Endothelial cell of umbilical vein (primary cell): ENCODE data around the gene RABEP1. TPM values are rescaled to one million over a fixed set of nuclear protein-coding genes. Genes with fewer than 3 reads are reported as not detected.

Experiments
- BruUV-seq: library from RNA; stranded (reverse); fragments of 400-500 nt; replicated peaks from 2 replicates; lab custom pipeline; 2021; lab: Mats Ljungman, UMichigan
- CTCF ChIA-PET: fragments of 300-600, 350-600 bp; sonication (Branson Sonifier 250); formaldehyde crosslinking; loops from one replicate; lab custom pipeline; 2021; ENCODE audit warnings: antibody characterized with exemption, inconsistent platforms; lab: Charles Lee
- POLR2A ChIA-PET: fragments of 300-600, 350-600 bp; sonication (Branson Sonifier 250); formaldehyde crosslinking; loops from one replicate; lab custom pipeline; 2021; ENCODE audit warnings: antibody characterized with exemption, inconsistent platforms; lab: Charles Lee
- DNase-seq: peaks from one replicate; pipeline ENCODE4 v3.0.0-alpha.2; 2011; ENCODE audit warnings: low read depth, low spot score
- FAIRE-seq: peaks from 2 replicates; lab custom pipeline; 2011; peaks lifted over from hg19 to GRCh38; lab: Jason Lieb, UNC
- H2AFZ ChIP-seq: 2 replicates; pipeline ENCODE4 v1.6.0; 2012; ENCODE audit warnings: low read depth, low read length, control low read depth, inconsistent platforms
- H3K27ac ChIP-seq: 2 replicates; pipeline ENCODE4 v1.5.1; 2011; ENCODE audit warnings: low read depth, mild to moderate bottlenecking, control low read depth, low read length, moderate library complexity; ENCODE audit not compliant: insufficient read depth
- H3K27me3 ChIP-seq, 2 experiments: 2 replicates each; pipeline versions ENCODE4 v1.6.0 to v1.6.1; 2011; ENCODE audit warnings: low read length in 2 of 2, mixed read lengths in 1 of 2; ENCODE audit not compliant: control insufficient read depth in 2 of 2, insufficient read depth in 2 of 2
- H3K36me3 ChIP-seq, 2 experiments: 2 replicates in 1 of 2; 3 replicates in 1 of 2; pipeline ENCODE4 v1.5.1; 2011; ENCODE audit warnings: low read length in 2 of 2, mild to moderate bottlenecking in 1 of 2, moderate library complexity in 1 of 2; ENCODE audit not compliant: control insufficient read depth in 2 of 2, insufficient read depth in 2 of 2; ENCODE audit errors: extremely low read depth in 1 of 2
- H3K4me1 ChIP-seq: 3 replicates; pipeline ENCODE4 v1.5.1; 2011; ENCODE audit warnings: mild to moderate bottlenecking, low read length; ENCODE audit not compliant: control insufficient read depth, insufficient read depth; ENCODE audit errors: extremely low read depth
- H3K4me2 ChIP-seq: 2 replicates; pipeline ENCODE4 v1.6.1; 2011; ENCODE audit warnings: low read length, control low read depth, mixed read lengths; ENCODE audit not compliant: insufficient read depth
- H3K4me3 ChIP-seq, 3 experiments: fragments of 200-600 bp in 1 of 3; sonication (generic), shearing (Covaris generic) in 1 of 3; replicated peaks in 1 of 3; 2 replicates each; pipeline ENCODE4 v1.5.1; 2011 to 2016; ENCODE audit warnings: control low read depth in 3 of 3, low read length in 3 of 3, mild to moderate bottlenecking in 2 of 3, inconsistent platforms in 1 of 3, low read depth in 1 of 3, moderate library complexity in 1 of 3; ENCODE audit not compliant: insufficient read depth in 1 of 3
- H3K79me2 ChIP-seq: 2 replicates; pipeline ENCODE4 v1.6.0; 2012; ENCODE audit warnings: low read length, inconsistent platforms; ENCODE audit not compliant: control insufficient read depth, insufficient read depth
- H3K9ac ChIP-seq: replicated peaks from 2 replicates; pipeline ENCODE3; 2011; ENCODE audit warnings: low read length, control low read depth; ENCODE audit not compliant: insufficient read depth; ENCODE audit errors: extremely low read depth
- H3K9me1 ChIP-seq: replicated peaks from 3 replicates; pipeline ENCODE4 v1.6.0; 2011; ENCODE audit warnings: mild to moderate bottlenecking, low read length; ENCODE audit not compliant: control insufficient read depth, insufficient read depth; ENCODE audit errors: extremely low read depth
- H3K9me3 ChIP-seq: replicated peaks from 2 replicates; pipeline ENCODE4 v1.5.1; 2012; ENCODE audit warnings: low read length, inconsistent platforms; ENCODE audit not compliant: control insufficient read depth, insufficient read depth
- H4K20me1 ChIP-seq: replicated peaks from 2 replicates; pipeline ENCODE3; 2011; ENCODE audit warnings: mild to moderate bottlenecking, low read length; ENCODE audit not compliant: control insufficient read depth, insufficient read depth; ENCODE audit errors: extremely low read depth
- FOS ChIP-seq: IDR thresholded peaks from 2 replicates; pipeline ENCODE4 v1.6.1; 2011; ENCODE audit warnings: mild to moderate bottlenecking, low read length, moderate library complexity, borderline replicate concordance; ENCODE audit not compliant: insufficient read depth
- GATA2 ChIP-seq: IDR thresholded peaks from 2 replicates; pipeline ENCODE4 v1.7.0; 2011; ENCODE audit warnings: low read depth, mild to moderate bottlenecking, moderate library complexity, mixed read lengths, low read length; ENCODE audit not compliant: insufficient read length, insufficient read depth
- JUN ChIP-seq: IDR thresholded peaks from 2 replicates; pipeline ENCODE4 v1.6.1; 2011; ENCODE audit warnings: borderline replicate concordance, low read depth; ENCODE audit not compliant: insufficient read length, insufficient read depth
- MYC ChIP-seq: IDR thresholded peaks from one replicate; pipeline ENCODE4 v1.6.1; 2011; ENCODE audit warnings: mild to moderate bottlenecking, low read depth, low read length
- POLR2A ChIP-seq: IDR thresholded peaks from 2 replicates; pipeline ENCODE4 v1.6.1; 2012; ENCODE audit warnings: low read depth, mild to moderate bottlenecking, control low read depth, low read length
- POLR2AphosphoS5 ChIP-seq: IDR thresholded peaks from 2 replicates; pipeline ENCODE4 v1.6.1; 2012; ENCODE audit warnings: low read depth, mild to moderate bottlenecking, control low read depth, low read length, moderate library complexity; ENCODE audit not compliant: insufficient read depth
- dilution Hi-C: fragments of 300-500 bp; cut with MboI; formaldehyde crosslinking; loops from one replicate; pipeline ENCODE4 v1.15.0; 2019; ENCODE audit warnings: low sequenced_read_pairs; ENCODE audit not compliant: extremely low pct_ligation_motif_present
- intact Hi-C: fragments of 100-400 bp; cut with micrococcal nuclease; formaldehyde crosslinking; loops from one replicate; pipeline ENCODE4 v1.10.0; 2022
- polyA plus RNA-seq, 4 experiments: library from polyadenylated mRNA; depleted of rRNA in 3 of 4; stranded (reverse) in 3 of 4; unstranded in 1 of 4; fragments of >200 nt; gene quantifications; 2 replicates each; pipeline versions ENCODE4 v1.2.1 to v1.2.3, GENCODE V29; 2011 to 2012; ENCODE audit warnings: missing spikeins in 1 of 4
- total RNA-seq: library from RNA; stranded (reverse); gene quantifications from 2 replicates; pipeline ENCODE4 v1.2.3, GENCODE V29; 2021
- TF ChIP-seq, protein P1 (sequence below): IDR thresholded peaks from 2 replicates; pipeline ENCODE4 v1.6.1; 2011; ENCODE audit not compliant: insufficient read depth, insufficient read length
- TF ChIP-seq, protein P2 (sequence below), 2 donors: IDR thresholded peaks; 1 replicate in 1 of 2; 2 replicates in 1 of 2; pipeline ENCODE4 v1.5.1; 2011; ENCODE audit warnings: low read length in 2 of 2, mild to moderate bottlenecking in 2 of 2, moderate library complexity in 2 of 2, control low read depth in 1 of 2, inconsistent platforms in 1 of 2, low read depth in 1 of 2; ENCODE audit not compliant: insufficient read depth in 1 of 2; ENCODE audit errors: extremely low read depth in 1 of 2

Gene RABEP1
- total and polyA plus RNA-seq, 2 donors (not counting 3 experiments of a cell fraction or from before 2014, with no cell fraction given), result 10.1 to 54.8 TPM

DNA sequence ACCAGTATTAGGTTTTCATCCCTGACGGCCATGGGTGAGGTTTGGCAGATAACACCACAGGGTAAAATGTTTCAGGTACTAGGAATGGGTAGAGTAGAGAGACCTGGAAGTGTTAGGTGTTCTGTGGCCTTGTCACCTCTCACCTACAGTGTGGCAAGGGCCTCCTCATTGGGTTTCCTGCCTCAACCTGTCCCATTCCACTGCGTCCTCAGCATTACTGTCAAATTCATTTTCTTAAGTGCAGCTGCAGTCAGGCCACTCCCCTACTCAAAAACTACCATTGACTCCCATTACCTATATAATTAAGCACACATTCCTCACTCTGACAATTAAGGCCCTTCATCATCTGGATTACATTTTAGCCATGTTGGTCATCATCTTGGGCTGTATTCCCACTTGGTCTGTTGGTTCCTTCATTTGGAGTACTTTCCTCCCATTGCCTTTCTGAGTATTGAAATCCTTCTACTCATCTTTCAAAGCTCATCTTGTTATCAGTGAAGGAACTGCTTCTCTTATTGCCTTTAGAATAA, 72.9 kb downstream of the RABEP1 start:
- Histone ChIP-seq H3K9ac (no peak overlapping the region), H3K27ac (no peak overlapping the region), H3K4me2 (no peak overlapping the region), H2AFZ (no peak overlapping the region), H3K36me3 (peaks cover 1 to 17% of the 10 kb centered on the region in 2 experiments), H3K4me3 (no peak overlapping the region), H3K4me1 (no peaks in the 10 kb centered on the region), H3K9me1 (no peaks in the 10 kb centered on the region), H3K79me2 (no peaks in the 10 kb centered on the region), H3K27me3 (no peaks in the 10 kb centered on the region), H4K20me1 (no peaks in the 10 kb centered on the region), H3K9me3 (no peaks in the 10 kb centered on the region)
- DNase-seq (no peak), FAIRE-seq (no peak)
- dilution Hi-C loops (no loop called here), intact Hi-C loops (no loop called here)
- no peak for TF ChIP-seq JUN
- TF ChIP-seq, protein P1, sequence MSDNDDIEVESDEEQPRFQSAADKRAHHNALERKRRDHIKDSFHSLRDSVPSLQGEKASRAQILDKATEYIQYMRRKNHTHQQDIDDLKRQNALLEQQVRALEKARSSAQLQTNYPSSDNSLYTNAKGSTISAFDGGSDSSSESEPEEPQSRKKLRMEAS, result no peak
- TF ChIP-seq, protein P2, sequence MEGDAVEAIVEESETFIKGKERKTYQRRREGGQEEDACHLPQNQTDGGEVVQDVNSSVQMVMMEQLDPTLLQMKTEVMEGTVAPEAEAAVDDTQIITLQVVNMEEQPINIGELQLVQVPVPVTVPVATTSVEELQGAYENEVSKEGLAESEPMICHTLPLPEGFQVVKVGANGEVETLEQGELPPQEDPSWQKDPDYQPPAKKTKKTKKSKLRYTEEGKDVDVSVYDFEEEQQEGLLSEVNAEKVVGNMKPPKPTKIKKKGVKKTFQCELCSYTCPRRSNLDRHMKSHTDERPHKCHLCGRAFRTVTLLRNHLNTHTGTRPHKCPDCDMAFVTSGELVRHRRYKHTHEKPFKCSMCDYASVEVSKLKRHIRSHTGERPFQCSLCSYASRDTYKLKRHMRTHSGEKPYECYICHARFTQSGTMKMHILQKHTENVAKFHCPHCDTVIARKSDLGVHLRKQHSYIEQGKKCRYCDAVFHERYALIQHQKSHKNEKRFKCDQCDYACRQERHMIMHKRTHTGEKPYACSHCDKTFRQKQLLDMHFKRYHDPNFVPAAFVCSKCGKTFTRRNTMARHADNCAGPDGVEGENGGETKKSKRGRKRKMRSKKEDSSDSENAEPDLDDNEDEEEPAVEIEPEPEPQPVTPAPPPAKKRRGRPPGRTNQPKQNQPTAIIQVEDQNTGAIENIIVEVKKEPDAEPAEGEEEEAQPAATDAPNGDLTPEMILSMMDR (IDR thresholded peaks at IDR 0.05; ENCODE audit: extremely low read depth in 1 of 2, insufficient read depth in 1 of 2, low read depth in 1 of 2, low read length in 2 of 2), result no peak
- no peak for TF ChIP-seq POLR2AphosphoS5
- TF ChIP-seq FOS, result no peak
- TF ChIP-seq POLR2A, result no peak
- no peak for TF ChIP-seq MYC
- TF ChIP-seq GATA2, result no peak
- ChIA-PET POLR2A (no interaction called here), CTCF (no interaction called here)
- no TSS peak for BruUV-seq
